Activated CD4-positive, alpha-beta memory T cell treated with anti-CD3 and anti-CD28 coated beads for 36 hours (primary cell): ENCODE data around the gene TIPARP. TPM values are rescaled to one million over a fixed set of nuclear protein-coding genes. Genes with fewer than 3 reads are reported as not detected.
"Not testable (repeated sequence)": the region's sequence is repeated elsewhere in the genome, so short reads cannot be mapped to it uniquely, and the experiment has no call there.

Experiments
- CTCF ChIA-PET: fragments of 350-600 bp; sonication (Branson Sonifier 250); formaldehyde crosslinking; loops from one replicate; lab custom pipeline; 2021; ENCODE audit warnings: antibody characterized with exemption, inconsistent platforms; lab: Charles Lee
- POLR2A ChIA-PET: fragments of 350-600 bp; sonication (Branson Sonifier 250); formaldehyde crosslinking; loops from one replicate; lab custom pipeline; 2021; ENCODE audit warnings: antibody characterized with exemption; lab: Charles Lee
- DNase-seq: peaks from one replicate; pipeline ENCODE4 v3.0.0-alpha.2; 2020
- H3K27ac Mint-ChIP-seq: one replicate; pipeline ENCODE4 v1.8.0; 2021; ENCODE audit warnings: mixed read lengths
- H3K27me3 Mint-ChIP-seq: one replicate; pipeline ENCODE4 v1.8.0; 2021; ENCODE audit warnings: mixed read lengths
- H3K36me3 Mint-ChIP-seq: one replicate; pipeline ENCODE4 v1.8.0; 2021; ENCODE audit warnings: mixed read lengths
- H3K4me1 Mint-ChIP-seq: one replicate; pipeline ENCODE4 v1.8.0; 2021; ENCODE audit warnings: low read depth, mixed read lengths
- H3K4me3 Mint-ChIP-seq: one replicate; pipeline ENCODE4 v1.8.0; 2021; ENCODE audit warnings: mild to moderate bottlenecking, mixed read lengths
- H3K9me3 Mint-ChIP-seq: one replicate; pipeline ENCODE4 v1.8.0; 2021; ENCODE audit warnings: mixed read lengths
- intact Hi-C: fragments of 100-400 bp; cut with micrococcal nuclease; formaldehyde crosslinking; loops from one replicate; pipeline ENCODE4 v1.15.1; 2023
- total RNA-seq, 2 experiments: library from RNA; stranded (reverse); gene quantifications; one replicate each; pipeline ENCODE4 v1.2.3, GENCODE V29; 2021

The TIPARP gene
- total RNA-seq, 2 experiments from 2014 or later = 15.7 to 17.7 TPM

GRCh38 chr3:156723182-156723619 is 48.8 kb downstream of the TIPARP start:
- H3K4me3 Mint-ChIP-seq = no peak overlapping the region
- peaks cover 10% of the 10 kb centered on the region for H3K4me1 Mint-ChIP-seq
- no peaks in the 10 kb centered on the region for H3K36me3 Mint-ChIP-seq
- peak; percentile 44 for DNase-seq
- H3K9me3 Mint-ChIP-seq = no peaks in the 10 kb centered on the region
- POLR2A ChIA-PET = interaction anchor here (0.9 to 1.8 kb wide), 2 partner anchors 48 to 169 kb away, joined by 3 to 4 read pairs; no protein-coding TSS in a partner anchor
- no peak overlapping the region for H3K27ac Mint-ChIP-seq
- intact Hi-C loops = loop anchor here (2.0 kb wide), 2 partner anchors 38 to 66 kb away; no protein-coding TSS in a partner anchor
- H3K27me3 Mint-ChIP-seq = no peaks in the 10 kb centered on the region
- CTCF ChIA-PET = interaction anchor here (0.6 to 1.6 kb wide), 3 partner anchors 26 to 414 kb away, joined by 3 to 4 read pairs (median 3); no protein-coding TSS in a partner anchor

GRCh38 chr3:156725682-156726081 is 51.3 kb downstream of the TIPARP start:
- CTCF ChIA-PET = no interaction called here

GRCh38 chr3:156726456-156726855 is 52.1 kb downstream of the TIPARP start:
- no peaks in the 10 kb centered on the region for H3K9me3 Mint-ChIP-seq
- H3K27ac Mint-ChIP-seq = no peak overlapping the region
- ChIA-PET POLR2A (no interaction called here), CTCF (no interaction called here)
- no peaks in the 10 kb centered on the region for H3K27me3 Mint-ChIP-seq
- intact Hi-C loops = no loop called here
- no peak overlapping the region for H3K4me3 Mint-ChIP-seq
- no peak for DNase-seq
- H3K4me1 Mint-ChIP-seq = peaks cover 10% of the 10 kb centered on the region
- no peaks in the 10 kb centered on the region for H3K36me3 Mint-ChIP-seq

More at GRCh38 chr3:156725682-156726081, 51.3 kb downstream of the TIPARP start:
- DNase-seq = no peak
- H3K36me3 Mint-ChIP-seq = no peaks in the 10 kb centered on the region
- H3K4me1 Mint-ChIP-seq = peaks cover 10% of the 10 kb centered on the region
- intact Hi-C loops = no loop called here
- no peaks in the 10 kb centered on the region for H3K27me3 Mint-ChIP-seq
- H3K9me3 Mint-ChIP-seq = no peaks in the 10 kb centered on the region
- H3K4me3 Mint-ChIP-seq = no peak overlapping the region
- H3K27ac Mint-ChIP-seq = no peak overlapping the region
- POLR2A ChIA-PET = no interaction called here

- no peak for DNase-seq
- CTCF ChIA-PET = no interaction called here
- POLR2A ChIA-PET = interaction anchor here (0.5 kb wide), 1 partner anchor 9 kb away, joined by 5 read pairs; no protein-coding TSS in a partner anchor
- Mint-ChIP-seq H3K36me3 (no peaks in the 10 kb centered on the region), H3K4me3 (no peak overlapping the region), H3K4me1 (peaks cover 9% of the 10 kb centered on the region), H3K27ac (no peak overlapping the region), H3K27me3 (no peaks in the 10 kb centered on the region), H3K9me3 (no peaks in the 10 kb centered on the region)
- intact Hi-C loops = no loop called here
Measured at GRCh38 chr3:156727519-156728205, 53.3 kb downstream of the TIPARP start.

- Mint-ChIP-seq H3K4me1 (peaks cover 2% of the 10 kb centered on the region), H3K4me3 (no peak overlapping the region), H3K27ac (no peak overlapping the region), H3K36me3 (no peaks in the 10 kb centered on the region), H3K27me3 (no peaks in the 10 kb centered on the region), H3K9me3 (no peaks in the 10 kb centered on the region)
- CTCF ChIA-PET = no interaction called here
- no peak for DNase-seq
- intact Hi-C loops = no loop called here
- POLR2A ChIA-PET = no interaction called here
Measured at GRCh38 chr3:156728267-156728985, 54.0 kb downstream of the TIPARP start.

GRCh38 chr3:156729460-156730179 is 55.2 kb downstream of the TIPARP start:
- DNase-seq = no peak
- Mint-ChIP-seq H3K27me3 (no peaks in the 10 kb centered on the region), H3K4me3 (no peak overlapping the region), H3K36me3 (no peaks in the 10 kb centered on the region), H3K4me1 (no peaks in the 10 kb centered on the region), H3K27ac (no peak overlapping the region), H3K9me3 (no peaks in the 10 kb centered on the region)
- intact Hi-C loops = no loop called here
- ChIA-PET POLR2A (no interaction called here), CTCF (no interaction called here)

GRCh38 chr3:156731813-156732212 is 57.4 kb downstream of the TIPARP start:
- CTCF ChIA-PET = no interaction called here
- peaks cover 2% of the 10 kb centered on the region for H3K9me3 Mint-ChIP-seq
- no peaks in the 10 kb centered on the region for H3K36me3 Mint-ChIP-seq
- no peak overlapping the region for H3K4me3 Mint-ChIP-seq
- no peaks in the 10 kb centered on the region for H3K27me3 Mint-ChIP-seq
- POLR2A ChIA-PET = no interaction called here
- DNase-seq = no peak
- H3K27ac Mint-ChIP-seq = no peak overlapping the region
- H3K4me1 Mint-ChIP-seq = no peaks in the 10 kb centered on the region
- intact Hi-C loops = no loop called here

GRCh38 chr3:156732261-156732660 is 57.9 kb downstream of the TIPARP start:
- Mint-ChIP-seq H3K36me3 (no peaks in the 10 kb centered on the region), H3K4me3 (no peak overlapping the region), H3K27me3 (no peaks in the 10 kb centered on the region), H3K4me1 (no peaks in the 10 kb centered on the region), H3K9me3 (peaks cover 2% of the 10 kb centered on the region), H3K27ac (no peak overlapping the region)
- POLR2A ChIA-PET = no interaction called here
- CTCF ChIA-PET = no interaction called here
- no peak for DNase-seq
- intact Hi-C loops = no loop called here

- Mint-ChIP-seq H3K27ac (no peak overlapping the region), H3K36me3 (no peaks in the 10 kb centered on the region), H3K27me3 (no peaks in the 10 kb centered on the region), H3K4me3 (no peak overlapping the region), H3K9me3 (peaks cover 2% of the 10 kb centered on the region), H3K4me1 (no peaks in the 10 kb centered on the region)
- ChIA-PET POLR2A (no interaction called here), CTCF (no interaction called here)
- intact Hi-C loops = no loop called here
- DNase-seq = no peak
Measured at GRCh38 chr3:156732715-156733421, 58.5 kb downstream of the TIPARP start.

- intact Hi-C loops, POLR2A ChIA-PET, H3K4me3 Mint-ChIP-seq, CTCF ChIA-PET, H3K27ac Mint-ChIP-seq, H3K9me3 Mint-ChIP-seq, H3K36me3 Mint-ChIP-seq, H3K27me3 Mint-ChIP-seq, H3K4me1 Mint-ChIP-seq, DNase-seq: not testable (repeated sequence)
Measured at GRCh38 chr3:156734661-156735060, 60.3 kb downstream of the TIPARP start.

- ChIA-PET CTCF (no interaction called here), POLR2A (no interaction called here)
- no peak overlapping the region for H3K27ac Mint-ChIP-seq
- peaks cover 2% of the 10 kb centered on the region for H3K9me3 Mint-ChIP-seq
- H3K4me3 Mint-ChIP-seq = no peak overlapping the region
- no peak for DNase-seq
- no peaks in the 10 kb centered on the region for H3K27me3 Mint-ChIP-seq
- H3K36me3 Mint-ChIP-seq = no peaks in the 10 kb centered on the region
- H3K4me1 Mint-ChIP-seq = no peaks in the 10 kb centered on the region
- intact Hi-C loops = no loop called here
Measured at GRCh38 chr3:156735471-156735870, 61.1 kb downstream of the TIPARP start.

GRCh38 chr3:156737049-156737448 is 62.7 kb downstream of the TIPARP start:
- intact Hi-C loops, H3K9me3 Mint-ChIP-seq, H3K4me1 Mint-ChIP-seq, H3K27ac Mint-ChIP-seq, H3K36me3 Mint-ChIP-seq, H3K27me3 Mint-ChIP-seq, POLR2A ChIA-PET, H3K4me3 Mint-ChIP-seq, CTCF ChIA-PET, DNase-seq: not testable (repeated sequence)
